Peyer's patch (tissue), 4 donors: ENCODE measurements around the gene PAEP.

Experiments
- POLR2A ChIP-seq, 2 donors: fragments of 450-650 bp; IDR thresholded peaks; one replicate each; pipeline ENCODE4 v1.5.1; 2017; ENCODE audit warnings: antibody characterized with exemption in 2 of 2, mild to moderate bottlenecking in 2 of 2, moderate library complexity in 2 of 2
- TF ChIP-seq, protein P1 (sequence below), 6 experiments: fragments of 450-650 bp in 4 of 6; fragments of 200-600 bp in 2 of 6; sonication (generic) in 1 of 6; IDR thresholded peaks; one replicate each; pipeline ENCODE4 v1.5.1; 2017 to 2019; ENCODE audit warnings: antibody characterized with exemption in 6 of 6, mild to moderate bottlenecking in 3 of 6, moderate library complexity in 1 of 6

DNA sequence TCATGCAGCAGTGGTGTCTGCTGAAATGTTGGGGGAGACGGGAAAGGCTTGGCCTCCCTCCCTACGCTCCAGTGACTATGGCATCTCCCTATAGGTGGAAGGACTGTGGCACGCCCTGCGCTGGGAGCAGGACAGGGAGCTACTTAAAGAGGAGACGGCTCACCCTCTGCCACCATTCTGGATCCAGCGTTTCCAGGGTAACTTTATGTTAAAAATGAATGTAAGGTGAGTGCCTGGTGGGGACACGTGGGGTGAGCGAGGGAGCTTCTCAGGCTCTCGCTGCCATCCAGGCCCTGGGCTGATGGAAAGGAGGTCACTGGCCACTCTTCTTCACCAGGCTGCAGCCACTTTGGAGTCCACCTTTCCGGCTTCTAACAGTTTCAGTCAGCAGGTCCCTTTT lies 15.7 kb downstream of the PAEP start:
- TF ChIP-seq, protein P1, sequence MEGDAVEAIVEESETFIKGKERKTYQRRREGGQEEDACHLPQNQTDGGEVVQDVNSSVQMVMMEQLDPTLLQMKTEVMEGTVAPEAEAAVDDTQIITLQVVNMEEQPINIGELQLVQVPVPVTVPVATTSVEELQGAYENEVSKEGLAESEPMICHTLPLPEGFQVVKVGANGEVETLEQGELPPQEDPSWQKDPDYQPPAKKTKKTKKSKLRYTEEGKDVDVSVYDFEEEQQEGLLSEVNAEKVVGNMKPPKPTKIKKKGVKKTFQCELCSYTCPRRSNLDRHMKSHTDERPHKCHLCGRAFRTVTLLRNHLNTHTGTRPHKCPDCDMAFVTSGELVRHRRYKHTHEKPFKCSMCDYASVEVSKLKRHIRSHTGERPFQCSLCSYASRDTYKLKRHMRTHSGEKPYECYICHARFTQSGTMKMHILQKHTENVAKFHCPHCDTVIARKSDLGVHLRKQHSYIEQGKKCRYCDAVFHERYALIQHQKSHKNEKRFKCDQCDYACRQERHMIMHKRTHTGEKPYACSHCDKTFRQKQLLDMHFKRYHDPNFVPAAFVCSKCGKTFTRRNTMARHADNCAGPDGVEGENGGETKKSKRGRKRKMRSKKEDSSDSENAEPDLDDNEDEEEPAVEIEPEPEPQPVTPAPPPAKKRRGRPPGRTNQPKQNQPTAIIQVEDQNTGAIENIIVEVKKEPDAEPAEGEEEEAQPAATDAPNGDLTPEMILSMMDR (IDR thresholded peaks at IDR 0.05) = no peak
- no peak for TF ChIP-seq POLR2A (IDR thresholded peaks at IDR 0.05)
